ENCODE results near the gene FHOD3. TPM values are rescaled to one million over a fixed set of nuclear protein-coding genes. Genes with fewer than 3 reads are reported as not detected.

The FHOD3 gene
- total and polyA plus RNA-seq, 2 of the 8 experiments (the other 6 are each of a cell fraction or from before 2014, with no cell fraction given): 9.7 to 10.5 TPM

DNA sequence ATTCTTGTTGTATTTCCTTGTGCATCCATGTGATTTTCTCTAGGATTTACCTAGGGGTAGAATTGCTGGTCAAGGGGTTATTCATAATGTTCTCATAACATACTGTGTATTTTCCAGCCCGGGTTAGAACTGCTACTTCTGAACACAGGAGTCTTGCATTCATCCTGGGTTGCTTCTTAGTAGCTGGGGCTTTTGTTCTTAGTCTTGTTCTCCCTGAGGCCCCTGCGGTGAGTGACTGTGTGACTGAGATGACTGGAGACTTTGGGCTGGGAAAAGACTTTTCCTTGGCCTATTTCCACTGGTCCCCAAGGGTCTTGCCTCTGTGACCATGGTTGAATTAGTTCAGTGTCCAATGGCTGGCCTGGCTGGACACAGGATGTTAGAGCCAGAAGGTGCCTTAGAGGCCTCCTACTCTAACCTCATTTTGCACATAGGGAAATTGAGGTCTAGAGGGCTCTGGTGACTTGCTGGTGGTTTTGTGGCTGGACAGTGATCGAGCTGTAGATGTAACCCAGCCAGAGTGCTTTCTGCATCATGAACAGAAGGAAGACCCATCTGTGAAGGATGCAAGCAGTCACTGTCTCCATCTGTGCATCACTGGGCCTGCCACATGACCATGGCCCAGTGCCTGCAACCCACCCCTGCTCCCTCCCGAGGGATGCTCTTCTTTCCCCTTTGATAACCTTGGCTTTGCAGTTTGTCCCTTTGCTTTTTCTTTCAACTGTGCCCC, 233.3 kb downstream of the FHOD3 start:
- Histone ChIP-seq H2BK20ac (ENCODE audit: low read length) (no peak overlapping the region), H4K91ac (replicated peaks; ENCODE audit: insufficient read length, low read length) (no peak overlapping the region), H3K56ac (replicated peaks; ENCODE audit: insufficient read length, low read depth, low read length) (no peak overlapping the region), H3K4me2 (ENCODE audit: insufficient read depth in 1 of 2, low read depth in 2 of 2, low read length in 2 of 2) (no peak overlapping the region), H3K4me3 (ENCODE audit: extremely low read depth in 1 of 4, insufficient read depth in 2 of 4, low read depth in 3 of 4, low read length in 4 of 4) (no peak overlapping the region), H3K23me2 (ENCODE audit: low read depth, low read length) (no peaks in the 10 kb centered on the region), H3K9ac (replicated peaks in 1 of 4; ENCODE audit: extremely low read depth in 1 of 4, low read depth in 3 of 4, low read length in 3 of 4) (no peak overlapping the region), H3K4ac (replicated peaks; ENCODE audit: insufficient read length, low read depth, low read length) (no peak overlapping the region), H3K36me3 (ENCODE audit: control insufficient read depth in 2 of 4, insufficient read depth in 4 of 4, low read length in 3 of 4) (no peaks in the 10 kb centered on the region), H2BK120ac (replicated peaks; ENCODE audit: low read depth, low read length) (no peak overlapping the region), H3K79me2 (ENCODE audit: control insufficient read depth in 1 of 2, insufficient read depth in 2 of 2, low read length in 2 of 2) (no peaks in the 10 kb centered on the region), H3K27ac (ENCODE audit: low read depth, low read length) (no peak overlapping the region), H3K14ac (ENCODE audit: insufficient read length) (no peak overlapping the region), H4K5ac (ENCODE audit: insufficient read length, low read depth, low read length) (no peak overlapping the region), H3K9me3 (ENCODE audit: insufficient read depth in 2 of 2, low read depth in 1 of 2, low read length in 1 of 2) (no peaks in the 10 kb centered on the region), H4K8ac (ENCODE audit: extremely low read depth, insufficient read depth, low read length) (no peak overlapping the region), H2AK5ac (ENCODE audit: low read depth, low read length) (no peak overlapping the region), H4K20me1 (replicated peaks in 1 of 2; ENCODE audit: control insufficient read depth in 1 of 2, insufficient read depth in 2 of 2, low read length in 2 of 2) (no peaks in the 10 kb centered on the region), H2BK15ac (ENCODE audit: low read length) (no peak overlapping the region), H2BK12ac (ENCODE audit: low read depth, low read length) (no peak overlapping the region), H3K23ac (ENCODE audit: insufficient read length) (no peak overlapping the region), H3K27me3 (replicated peaks in 1 of 4; ENCODE audit: control insufficient read depth in 3 of 4, extremely low read depth in 1 of 4, insufficient read depth in 3 of 4, low read length in 3 of 4) (no peaks in the 10 kb centered on the region), H3K4me1 (replicated peaks in 1 of 4; ENCODE audit: control insufficient read depth in 3 of 4, insufficient read depth in 4 of 4, low read length in 3 of 4) (peaks cover 0 to 20% (median 3%) of the 10 kb centered on the region in 4 experiments; a peak in 2 of 7 replicates), H3K18ac (ENCODE audit: extremely low read depth, low read length) (no peak overlapping the region), H2AFZ (ENCODE audit: low read length) (no peak overlapping the region), H3K79me1 (ENCODE audit: low read depth, low read length) (no peaks in the 10 kb centered on the region), H2BK5ac (ENCODE audit: low read depth, low read length) (no peak overlapping the region)
- ChIA-PET POLR2A (ENCODE audit: partially characterized antibody) (no interaction called here), CTCF (ENCODE audit: partially characterized antibody) (no interaction called here)
- no peak for FAIRE-seq
- WGBS, 2 experiments (ENCODE audit: extremely low coverage in 1 of 2, insufficient coverage in 1 of 2, insufficient read length in 1 of 2, insufficient replicate concordance in 2 of 2, low coverage in 1 of 2, low lambda C conversion rate in 2 of 2, missing lambda C conversion rate in 1 of 2): 90% methylated on average over 4 of the region's 4 CpGs; no CpG with 5 or more reads in 1 of the 2 experiments
- DNase-seq (ENCODE audit: low read depth in 1 of 2, low spot score in 2 of 2): no peak
- TF ChIP-seq, protein P1, sequence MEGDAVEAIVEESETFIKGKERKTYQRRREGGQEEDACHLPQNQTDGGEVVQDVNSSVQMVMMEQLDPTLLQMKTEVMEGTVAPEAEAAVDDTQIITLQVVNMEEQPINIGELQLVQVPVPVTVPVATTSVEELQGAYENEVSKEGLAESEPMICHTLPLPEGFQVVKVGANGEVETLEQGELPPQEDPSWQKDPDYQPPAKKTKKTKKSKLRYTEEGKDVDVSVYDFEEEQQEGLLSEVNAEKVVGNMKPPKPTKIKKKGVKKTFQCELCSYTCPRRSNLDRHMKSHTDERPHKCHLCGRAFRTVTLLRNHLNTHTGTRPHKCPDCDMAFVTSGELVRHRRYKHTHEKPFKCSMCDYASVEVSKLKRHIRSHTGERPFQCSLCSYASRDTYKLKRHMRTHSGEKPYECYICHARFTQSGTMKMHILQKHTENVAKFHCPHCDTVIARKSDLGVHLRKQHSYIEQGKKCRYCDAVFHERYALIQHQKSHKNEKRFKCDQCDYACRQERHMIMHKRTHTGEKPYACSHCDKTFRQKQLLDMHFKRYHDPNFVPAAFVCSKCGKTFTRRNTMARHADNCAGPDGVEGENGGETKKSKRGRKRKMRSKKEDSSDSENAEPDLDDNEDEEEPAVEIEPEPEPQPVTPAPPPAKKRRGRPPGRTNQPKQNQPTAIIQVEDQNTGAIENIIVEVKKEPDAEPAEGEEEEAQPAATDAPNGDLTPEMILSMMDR (IDR thresholded peaks at IDR 0.05; ENCODE audit: control extremely low read depth in 1 of 3, insufficient read depth in 1 of 3, low read depth in 1 of 3, low read length in 3 of 3): no peak
- no peak for TF ChIP-seq BACH1 (IDR thresholded peaks at IDR 0.05; ENCODE audit: low read length)
- no peak for TF ChIP-seq GTF2F1 (IDR thresholded peaks at IDR 0.05; ENCODE audit: borderline replicate concordance, low read depth, low read length)
- TF ChIP-seq CTBP2 (IDR thresholded peaks at IDR 0.05; ENCODE audit: borderline replicate concordance, insufficient read depth, insufficient read length, low read length): no peak
- TF ChIP-seq RNF2 (IDR thresholded peaks at IDR 0.05; ENCODE audit: borderline replicate concordance, low read depth, low read length, missing control alignments, poor library complexity, severe bottlenecking): no peak
- no peak for TF ChIP-seq BRCA1 (IDR thresholded peaks at IDR 0.05; ENCODE audit: low read depth, low read length)
- no peak for TF ChIP-seq RXRA (IDR thresholded peaks at IDR 0.05; ENCODE audit: insufficient read depth, low read depth, low read length)
- no peak for TF ChIP-seq ZNF274 (IDR thresholded peaks at IDR 0.05; ENCODE audit: borderline replicate concordance, extremely low read depth, low read length)
- no peak for TF ChIP-seq POLR2A (IDR thresholded peaks at IDR 0.05; ENCODE audit: control extremely low read depth in 1 of 2, low read depth in 2 of 2, low read length in 2 of 2)
- no peak for TF ChIP-seq NRF1 (IDR thresholded peaks at IDR 0.05; ENCODE audit: low read depth, low read length)
